Thyroid gland (tissue), 4 donors: Measurements from ENCODE around the gene HEMK1. TPM values are rescaled to one million over a fixed set of nuclear protein-coding genes. Genes with fewer than 3 reads are reported as not detected.

Source experiments
- DNase-seq, 2 donors: peaks; one replicate each; pipeline ENCODE4 v3.0.0-alpha.2; 2019
- H3K27ac ChIP-seq, 3 donors: fragments of 200-600 bp; sonication (generic); 1 replicate in 2 of 3; 2 replicates in 1 of 3; pipeline ENCODE4 v1.5.1; 2016 to 2019; ENCODE audit warnings: mild to moderate bottlenecking in 1 of 3, moderate library complexity in 1 of 3
- H3K27me3 ChIP-seq: fragments of 200-600 bp; sonication (generic); one replicate; pipeline ENCODE4 v1.5.1; 2019
- H3K36me3 ChIP-seq, 2 donors: fragments of 200-600 bp; sonication (generic); one replicate each; pipeline ENCODE4 v1.5.1; 2016 to 2019
- H3K4me1 ChIP-seq, 2 donors: fragments of 200-600 bp; sonication (generic); one replicate each; pipeline ENCODE4 v1.5.1; 2017 to 2019
- H3K4me3 ChIP-seq, 3 donors: fragments of 200-600 bp; sonication (generic); replicated peaks in 1 of 3; 1 replicate in 2 of 3; 2 replicates in 1 of 3; pipeline ENCODE4 v1.5.1; 2016; ENCODE audit warnings: mild to moderate bottlenecking in 1 of 3
- H3K9me3 ChIP-seq: fragments of 200-600 bp; sonication (generic); one replicate; pipeline ENCODE4 v1.5.1; 2017
- POLR2A ChIP-seq, 2 donors: fragments of 450-650 bp; IDR thresholded peaks; one replicate each; pipeline ENCODE4 v1.6.1; 2017; ENCODE audit warnings: antibody characterized with exemption in 2 of 2, mild to moderate bottlenecking in 2 of 2, moderate library complexity in 1 of 2
- WGBS, 2 donors: methylation state at CpG; one replicate each; pipeline ENCODE4 v1.1.5; 2017; 5-methylcytosine and 5-hydroxymethylcytosine counted together
- intact Hi-C: fragments of 100-400 bp; cut with DNase I; formaldehyde crosslinking; loops from one replicate; pipeline ENCODE4 v1.15.1; 2023
- total RNA-seq, 4 donors: library from RNA; depleted of rRNA; stranded (reverse); fragments of >200 nt; gene quantifications; one replicate each; pipeline ENCODE4 v1.2.3, GENCODE V29; 2016
- TF ChIP-seq, protein P1 (sequence below), 6 experiments: fragments of 200-600 bp in 3 of 6; fragments of 450-650 bp in 3 of 6; sonication (generic) in 3 of 6; IDR thresholded peaks; one replicate each; pipeline ENCODE4 v1.5.1; 2016 to 2019; ENCODE audit warnings: antibody characterized with exemption in 6 of 6, mild to moderate bottlenecking in 2 of 6, inconsistent platforms in 1 of 6, moderate library complexity in 1 of 6

The HEMK1 gene
- total RNA-seq, 4 donors from 2014 or later = 13.9 to 20.8 (median 17.6) TPM

GRCh38 chr3:50611464-50612233, 42.3 kb downstream of the HEMK1 start, which contains the start of gene CISH:
TSS of gene CISH (minus strand) at chr3:50611774. CDS start at chr3:50611650, 124 bp downstream.
- Histone ChIP-seq H3K4me1 (peaks cover 41 to 59% of the 10 kb centered on the region in 2 donors), H3K9me3 (no peaks in the 10 kb centered on the region), H3K27me3 (no peaks in the 10 kb centered on the region), H3K36me3 (peaks cover 16 to 17% of the 10 kb centered on the region in 2 donors), H3K27ac (peak within 1 kb of the TSS; percentile 99 to 100 (median 100)), H3K4me3 (peak within 1 kb of the TSS; percentile 69 to 96 (median 82))
- peak; percentile 98 to 99 for DNase-seq
- 0 to 1% methylated on average over 7 to 32 of the region's 75 CpGs for WGBS, 2 donors
- intact Hi-C loops = no loop called here
- TF ChIP-seq POLR2A (IDR thresholded peaks at IDR 0.05) = peak; percentile 86 to 95
- TF ChIP-seq, protein P1, sequence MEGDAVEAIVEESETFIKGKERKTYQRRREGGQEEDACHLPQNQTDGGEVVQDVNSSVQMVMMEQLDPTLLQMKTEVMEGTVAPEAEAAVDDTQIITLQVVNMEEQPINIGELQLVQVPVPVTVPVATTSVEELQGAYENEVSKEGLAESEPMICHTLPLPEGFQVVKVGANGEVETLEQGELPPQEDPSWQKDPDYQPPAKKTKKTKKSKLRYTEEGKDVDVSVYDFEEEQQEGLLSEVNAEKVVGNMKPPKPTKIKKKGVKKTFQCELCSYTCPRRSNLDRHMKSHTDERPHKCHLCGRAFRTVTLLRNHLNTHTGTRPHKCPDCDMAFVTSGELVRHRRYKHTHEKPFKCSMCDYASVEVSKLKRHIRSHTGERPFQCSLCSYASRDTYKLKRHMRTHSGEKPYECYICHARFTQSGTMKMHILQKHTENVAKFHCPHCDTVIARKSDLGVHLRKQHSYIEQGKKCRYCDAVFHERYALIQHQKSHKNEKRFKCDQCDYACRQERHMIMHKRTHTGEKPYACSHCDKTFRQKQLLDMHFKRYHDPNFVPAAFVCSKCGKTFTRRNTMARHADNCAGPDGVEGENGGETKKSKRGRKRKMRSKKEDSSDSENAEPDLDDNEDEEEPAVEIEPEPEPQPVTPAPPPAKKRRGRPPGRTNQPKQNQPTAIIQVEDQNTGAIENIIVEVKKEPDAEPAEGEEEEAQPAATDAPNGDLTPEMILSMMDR (IDR thresholded peaks at IDR 0.05) = peak in 3 of 6 experiments; percentile 14 to 30 (median 28)

- TF ChIP-seq, protein P1 (IDR thresholded peaks at IDR 0.05) = no peak
- TF ChIP-seq POLR2A (IDR thresholded peaks at IDR 0.05) = peak; percentile 58 to 76
- DNase-seq = no peak
- peaks cover 33 to 52% of the 10 kb centered on the region in 2 donors for H3K4me1 ChIP-seq
- H3K9me3 ChIP-seq = no peaks in the 10 kb centered on the region
- H3K36me3 ChIP-seq = peaks cover 9 to 10% of the 10 kb centered on the region in 2 donors
- H3K27me3 ChIP-seq = no peaks in the 10 kb centered on the region
- H3K27ac ChIP-seq = peak overlapping the region; percentile 71 to 100 (median 100)
- peak overlapping the region in 2 of 3 donors; percentile 7 to 69 for H3K4me3 ChIP-seq
- intact Hi-C loops = no loop called here
- WGBS, 2 donors = 7 to 15% methylated on average over 15 to 29 of the region's 29 CpGs
Measured at GRCh38 chr3:50612234-50612882, 43.0 kb downstream of the HEMK1 start.

DNA sequence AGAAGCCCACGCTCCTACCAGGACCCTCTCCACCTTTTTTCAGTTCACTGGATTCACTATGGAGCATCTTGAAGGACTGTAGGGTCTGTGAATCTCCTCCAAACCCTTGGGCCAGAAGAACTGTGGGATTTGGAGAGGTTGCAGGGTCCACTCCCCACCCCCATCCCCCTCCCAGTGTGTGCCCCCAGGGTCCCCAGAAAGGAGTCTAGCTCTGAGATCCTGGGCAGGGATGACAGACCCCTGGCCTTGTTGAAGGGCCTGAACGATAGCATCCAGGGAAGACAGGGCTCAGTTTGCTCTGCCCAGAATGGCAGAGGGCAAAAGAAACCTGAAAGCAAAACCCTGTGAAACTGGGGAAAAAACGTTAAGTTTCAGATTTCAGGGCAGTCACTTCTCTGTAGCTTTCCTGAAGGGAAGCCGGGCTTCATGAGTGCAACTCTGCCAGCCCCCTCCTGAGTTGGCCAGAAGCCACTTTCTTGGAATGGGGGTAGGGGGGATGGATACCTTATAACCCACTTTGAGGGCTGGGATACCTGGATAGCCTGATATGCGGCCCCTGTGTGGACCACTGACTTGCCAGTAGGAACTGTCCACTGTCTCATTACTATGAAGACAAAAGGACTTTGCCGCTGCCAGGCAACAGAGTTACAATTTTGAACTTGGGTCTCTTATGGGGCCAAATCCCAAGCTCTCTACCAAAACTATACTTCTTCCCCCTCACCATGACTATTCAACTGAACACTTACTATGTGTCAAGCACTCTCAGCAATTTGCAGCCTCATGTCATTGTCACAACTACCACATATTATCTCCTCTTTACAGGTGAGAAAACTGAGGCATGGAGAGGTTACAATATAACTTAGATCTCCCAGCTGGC, 43.9 kb downstream of the HEMK1 start:
- peak overlapping the region in 1 of 3 donors; percentile 69 for H3K4me3 ChIP-seq
- intact Hi-C loops = no loop called here
- peak overlapping the region; percentile 71 to 100 (median 100) for H3K27ac ChIP-seq
- no peak for DNase-seq
- TF ChIP-seq, protein P1 (IDR thresholded peaks at IDR 0.05) = no peak
- TF ChIP-seq POLR2A (IDR thresholded peaks at IDR 0.05) = no peak
- H3K9me3 ChIP-seq = no peaks in the 10 kb centered on the region
- peaks cover 33 to 49% of the 10 kb centered on the region in 2 donors for H3K4me1 ChIP-seq
- H3K27me3 ChIP-seq = no peaks in the 10 kb centered on the region
- peaks cover under 1 to 1% of the 10 kb centered on the region in 2 donors for H3K36me3 ChIP-seq
- 62 to 63% methylated on average over 6 of the region's 6 CpGs for WGBS, 2 donors

- peaks cover 33 to 52% of the 10 kb centered on the region in 2 donors for H3K4me1 ChIP-seq
- H3K36me3 ChIP-seq = no peaks in the 10 kb centered on the region
- intact Hi-C loops = loop anchor here (5.0 kb wide), 2 partner anchors 767 to 882 kb away; no protein-coding TSS in a partner anchor
- no peak overlapping the region for H3K27ac ChIP-seq
- no peak overlapping the region for H3K4me3 ChIP-seq
- no peaks in the 10 kb centered on the region for H3K9me3 ChIP-seq
- no peak for DNase-seq
- 52 to 75% methylated on average over 1 of the region's 1 CpG for WGBS, 2 donors
- TF ChIP-seq, protein P1 (IDR thresholded peaks at IDR 0.05) = no peak
- no peak for TF ChIP-seq POLR2A (IDR thresholded peaks at IDR 0.05)
- H3K27me3 ChIP-seq = no peaks in the 10 kb centered on the region
Measured at GRCh38 chr3:50615190-50615589, 45.9 kb downstream of the HEMK1 start.
